ENCODE results near the gene STK39. TPM values are rescaled to one million over a fixed set of nuclear protein-coding genes. Genes with fewer than 3 reads are reported as not detected.
A peak's percentile ranks its signal among the peaks of the same experiment; 100 is the strongest.

Gene STK39
- total RNA-seq, 1 donor from 2014 or later, result 14.3 TPM

- H3K36me3 Mint-ChIP-seq (ENCODE audit: low read depth, unreplicated experiment), result no peaks in the 10 kb centered on the region
- H3K4me3 Mint-ChIP-seq (ENCODE audit: unreplicated experiment), result no peak overlapping the region
- no peak for DNase-seq (ENCODE audit: low spot score)
- H3K4me1 Mint-ChIP-seq (ENCODE audit: unreplicated experiment), result peaks cover 13% of the 10 kb centered on the region
- TF ChIP-seq CTCF (IDR thresholded peaks at IDR 0.05; ENCODE audit: unreplicated experiment), result no peak
- no peak overlapping the region for H3K27ac Mint-ChIP-seq (ENCODE audit: unreplicated experiment)
- H3K9me3 Mint-ChIP-seq (ENCODE audit: unreplicated experiment), result no peaks in the 10 kb centered on the region
- no peaks in the 10 kb centered on the region for H3K27me3 Mint-ChIP-seq (ENCODE audit: unreplicated experiment)
These were observed 109.0 kb downstream of the STK39 start for GRCh38 chr2:168138374-168138773.

- H3K36me3 Mint-ChIP-seq (ENCODE audit: low read depth, unreplicated experiment), result no peaks in the 10 kb centered on the region
- H3K9me3 Mint-ChIP-seq (ENCODE audit: unreplicated experiment), result no peaks in the 10 kb centered on the region
- H3K4me1 Mint-ChIP-seq (ENCODE audit: unreplicated experiment), result peaks cover 17% of the 10 kb centered on the region
- peak overlapping the region; percentile 16 for H3K27ac Mint-ChIP-seq (ENCODE audit: unreplicated experiment)
- H3K27me3 Mint-ChIP-seq (ENCODE audit: unreplicated experiment), result no peaks in the 10 kb centered on the region
- DNase-seq (ENCODE audit: low spot score), result no peak
- no peak overlapping the region for H3K4me3 Mint-ChIP-seq (ENCODE audit: unreplicated experiment)
- no peak for TF ChIP-seq CTCF (IDR thresholded peaks at IDR 0.05; ENCODE audit: unreplicated experiment)
These were observed 109.8 kb downstream of the STK39 start for GRCh38 chr2:168137510-168138180.

- Mint-ChIP-seq H3K36me3 (ENCODE audit: low read depth, unreplicated experiment) (no peaks in the 10 kb centered on the region), H3K27ac (ENCODE audit: unreplicated experiment) (no peak overlapping the region), H3K27me3 (ENCODE audit: unreplicated experiment) (no peaks in the 10 kb centered on the region), H3K9me3 (ENCODE audit: unreplicated experiment) (no peaks in the 10 kb centered on the region), H3K4me1 (ENCODE audit: unreplicated experiment) (peaks cover 26% of the 10 kb centered on the region), H3K4me3 (ENCODE audit: unreplicated experiment) (no peak overlapping the region)
- DNase-seq (ENCODE audit: low spot score), result no peak
- peak; percentile 86 for TF ChIP-seq CTCF (IDR thresholded peaks at IDR 0.05; ENCODE audit: unreplicated experiment)
These were observed 110.9 kb downstream of the STK39 start for GRCh38 chr2:168136392-168136977.

- H3K9me3 Mint-ChIP-seq (ENCODE audit: unreplicated experiment), result no peaks in the 10 kb centered on the region
- no peaks in the 10 kb centered on the region for H3K27me3 Mint-ChIP-seq (ENCODE audit: unreplicated experiment)
- no peaks in the 10 kb centered on the region for H3K36me3 Mint-ChIP-seq (ENCODE audit: low read depth, unreplicated experiment)
- no peak for TF ChIP-seq CTCF (IDR thresholded peaks at IDR 0.05; ENCODE audit: unreplicated experiment)
- DNase-seq (ENCODE audit: low spot score), result no peak
- H3K4me1 Mint-ChIP-seq (ENCODE audit: unreplicated experiment), result peaks cover 34% of the 10 kb centered on the region
- H3K4me3 Mint-ChIP-seq (ENCODE audit: unreplicated experiment), result no peak overlapping the region
- no peak overlapping the region for H3K27ac Mint-ChIP-seq (ENCODE audit: unreplicated experiment)
These were observed 111.8 kb downstream of the STK39 start for GRCh38 chr2:168135630-168136029.

- H3K9me3 Mint-ChIP-seq (ENCODE audit: unreplicated experiment), result no peaks in the 10 kb centered on the region
- peaks cover 39% of the 10 kb centered on the region for H3K4me1 Mint-ChIP-seq (ENCODE audit: unreplicated experiment)
- no peaks in the 10 kb centered on the region for H3K27me3 Mint-ChIP-seq (ENCODE audit: unreplicated experiment)
- no peak for TF ChIP-seq CTCF (IDR thresholded peaks at IDR 0.05; ENCODE audit: unreplicated experiment)
- H3K36me3 Mint-ChIP-seq (ENCODE audit: low read depth, unreplicated experiment), result no peaks in the 10 kb centered on the region
- DNase-seq (ENCODE audit: low spot score), result no peak
- H3K4me3 Mint-ChIP-seq (ENCODE audit: unreplicated experiment), result no peak overlapping the region
- no peak overlapping the region for H3K27ac Mint-ChIP-seq (ENCODE audit: unreplicated experiment)
These were observed 112.3 kb downstream of the STK39 start for GRCh38 chr2:168135121-168135520.
